Myocyte (in vitro differentiated cells): ENCODE measurements around the gene CLCN1. TPM values are rescaled to one million over a fixed set of nuclear protein-coding genes. Genes with fewer than 3 reads are reported as not detected.
"Not testable (repeated sequence)": the region's sequence is repeated elsewhere in the genome, so short reads cannot be mapped to it uniquely, and the experiment has no call there.

Source experiments
- DNase-seq: peaks from one replicate; pipeline ENCODE4 v3.0.0-alpha.2; 2012; ENCODE audit warnings: low read depth
- total RNA-seq: library from RNA; depleted of rRNA; stranded (reverse); fragments of >200 nt; gene quantifications from 2 replicates; pipeline ENCODE4 v1.2.3, GENCODE V29; 2014

CLCN1 gene
- total RNA-seq, 1 donor from 2014 or later: not detected

- no peak for DNase-seq
Observed at GRCh38 chr7:143383642-143383957, 67.7 kb downstream of the CLCN1 start.

GRCh38 chr7:143384148-143384547, 68.2 kb downstream of the CLCN1 start:
- peak; percentile 59 for DNase-seq

DNA sequence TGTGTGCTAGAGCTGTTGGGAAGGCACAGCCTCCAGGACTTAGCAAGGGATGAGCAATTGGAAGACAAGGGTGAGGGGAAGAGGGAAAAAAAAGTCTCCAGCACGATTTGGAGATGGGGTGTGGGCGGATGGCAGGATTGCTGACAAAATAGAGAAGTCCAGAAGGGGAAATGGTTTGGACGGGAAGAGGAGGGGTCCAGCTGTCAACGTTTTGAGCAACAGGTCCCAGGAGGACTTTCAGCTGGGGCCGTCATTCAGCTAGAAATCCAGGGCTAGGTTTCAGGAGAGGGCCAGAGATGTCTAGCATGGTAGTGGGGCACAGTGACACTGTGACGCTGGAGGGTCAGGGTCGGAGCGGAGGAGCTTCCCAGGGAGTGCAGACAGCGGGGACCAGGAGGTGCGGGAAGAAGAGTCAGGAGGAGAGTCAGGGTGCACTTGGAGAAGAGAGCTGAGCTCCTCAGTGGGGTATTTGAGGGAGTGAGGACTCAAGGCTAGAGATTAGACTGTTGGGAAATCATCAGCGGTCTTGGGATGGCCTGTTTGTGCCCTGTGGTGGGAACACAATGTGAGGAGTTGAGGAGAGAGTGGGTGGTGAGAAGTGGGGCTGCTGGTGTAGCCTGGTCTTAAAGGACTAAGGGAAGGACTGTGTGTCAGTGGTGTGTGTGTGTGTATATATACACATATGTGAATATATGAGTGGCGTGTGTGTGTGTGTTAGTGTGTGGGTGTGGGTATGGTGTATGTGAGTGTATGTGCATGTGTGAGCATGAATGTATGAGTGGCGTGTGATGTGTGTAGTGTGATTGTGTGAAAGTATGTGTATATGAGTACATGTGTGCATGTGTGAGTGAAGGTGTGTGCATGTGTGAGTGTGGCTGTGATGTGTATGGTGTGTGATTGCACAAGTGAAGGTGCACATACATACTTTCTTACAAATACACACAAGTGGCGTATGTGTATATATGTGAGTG, 69.0 kb downstream of the CLCN1 start:
- DNase-seq: peak; percentile 71

GRCh38 chr7:143385891-143386781, 70.2 kb downstream of the CLCN1 start:
- DNase-seq: no peak

DNA sequence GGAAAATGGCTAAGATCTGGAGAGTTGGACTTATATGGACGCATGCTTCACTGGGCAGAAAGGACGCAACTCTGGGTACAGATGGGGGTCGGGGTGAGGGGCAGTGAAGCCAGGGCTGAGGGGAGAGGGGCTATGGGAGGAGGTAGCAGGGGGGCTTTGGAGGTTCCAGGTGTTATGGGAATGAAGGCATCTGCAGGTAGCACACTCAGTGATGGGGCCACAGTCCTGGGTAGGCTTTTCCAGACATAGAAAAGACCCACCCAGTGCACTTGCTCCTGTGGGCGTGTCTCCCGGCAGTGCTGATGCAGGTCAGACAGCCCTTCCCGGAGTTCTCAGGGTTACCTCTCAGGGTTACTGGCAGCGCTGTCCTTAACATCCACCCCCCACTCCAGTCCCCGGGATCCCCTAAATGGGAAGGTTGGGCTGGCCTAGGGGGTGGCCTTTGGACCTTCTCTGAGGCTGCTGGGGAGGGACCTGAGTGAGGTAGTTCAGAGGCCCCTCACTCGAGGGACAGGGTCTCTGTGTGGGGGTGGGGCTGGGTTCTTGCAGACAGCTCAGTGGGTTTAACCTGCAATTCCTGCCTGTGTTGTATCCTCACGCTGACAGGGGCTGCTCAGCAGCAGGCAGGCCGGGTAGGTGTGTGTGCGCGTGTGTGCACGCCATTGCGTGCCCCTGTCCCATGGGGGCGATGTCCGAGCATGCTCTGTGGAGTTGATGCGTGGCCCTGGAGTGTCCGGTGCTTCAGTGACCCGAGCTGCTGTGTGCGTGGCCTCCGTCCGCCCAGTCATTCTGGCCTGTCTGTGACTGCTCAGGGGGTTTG, 71.5 kb downstream of the CLCN1 start:
- no peak for DNase-seq

DNA sequence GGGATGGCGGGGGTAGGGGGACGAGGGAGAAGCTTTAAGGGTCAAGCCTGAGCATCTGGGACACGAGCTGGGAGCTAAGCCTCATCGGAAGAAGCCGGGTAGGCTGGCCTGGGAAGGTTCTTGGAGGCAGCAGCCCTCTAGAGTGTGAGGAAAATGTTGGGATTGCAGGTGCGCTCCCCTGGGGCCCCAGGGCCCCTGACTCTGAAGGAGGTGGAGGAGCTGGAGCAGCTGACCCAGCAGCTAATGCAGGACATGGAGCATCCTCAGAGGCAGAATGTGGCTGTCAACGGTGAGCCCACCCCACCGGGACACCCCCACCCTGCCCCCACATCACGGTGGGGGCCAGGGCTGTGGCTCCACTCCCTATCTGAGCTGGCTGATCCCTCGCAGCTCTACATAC, 72.1 kb downstream of the CLCN1 start:
- no peak for DNase-seq

DNA sequence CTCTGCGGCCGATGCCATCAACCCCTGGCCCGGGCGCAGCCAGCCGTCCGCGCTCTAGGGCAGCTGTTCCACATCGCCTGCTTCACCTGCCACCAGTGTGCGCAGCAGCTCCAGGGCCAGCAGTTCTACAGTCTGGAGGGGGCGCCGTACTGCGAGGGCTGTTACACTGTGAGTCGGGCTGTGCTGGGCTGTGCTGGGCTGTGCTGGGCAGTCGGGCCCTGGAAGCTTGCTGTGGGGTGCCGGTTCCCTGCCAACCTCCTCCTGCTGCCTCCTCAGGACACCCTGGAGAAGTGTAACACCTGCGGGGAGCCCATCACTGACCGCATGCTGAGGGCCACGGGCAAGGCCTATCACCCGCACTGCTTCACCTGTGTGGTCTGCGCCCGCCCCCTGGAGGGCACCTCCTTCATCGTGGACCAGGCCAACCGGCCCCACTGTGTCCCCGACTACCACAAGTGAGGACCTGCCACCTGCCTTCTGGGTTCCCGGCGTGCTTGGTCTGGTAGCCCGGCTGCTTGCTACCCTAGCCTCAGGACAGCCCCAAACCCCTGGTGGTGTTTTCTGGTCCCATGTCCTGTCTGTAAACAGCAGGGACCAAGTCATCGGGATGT, 72.7 kb downstream of the CLCN1 start:
- no peak for DNase-seq

DNA sequence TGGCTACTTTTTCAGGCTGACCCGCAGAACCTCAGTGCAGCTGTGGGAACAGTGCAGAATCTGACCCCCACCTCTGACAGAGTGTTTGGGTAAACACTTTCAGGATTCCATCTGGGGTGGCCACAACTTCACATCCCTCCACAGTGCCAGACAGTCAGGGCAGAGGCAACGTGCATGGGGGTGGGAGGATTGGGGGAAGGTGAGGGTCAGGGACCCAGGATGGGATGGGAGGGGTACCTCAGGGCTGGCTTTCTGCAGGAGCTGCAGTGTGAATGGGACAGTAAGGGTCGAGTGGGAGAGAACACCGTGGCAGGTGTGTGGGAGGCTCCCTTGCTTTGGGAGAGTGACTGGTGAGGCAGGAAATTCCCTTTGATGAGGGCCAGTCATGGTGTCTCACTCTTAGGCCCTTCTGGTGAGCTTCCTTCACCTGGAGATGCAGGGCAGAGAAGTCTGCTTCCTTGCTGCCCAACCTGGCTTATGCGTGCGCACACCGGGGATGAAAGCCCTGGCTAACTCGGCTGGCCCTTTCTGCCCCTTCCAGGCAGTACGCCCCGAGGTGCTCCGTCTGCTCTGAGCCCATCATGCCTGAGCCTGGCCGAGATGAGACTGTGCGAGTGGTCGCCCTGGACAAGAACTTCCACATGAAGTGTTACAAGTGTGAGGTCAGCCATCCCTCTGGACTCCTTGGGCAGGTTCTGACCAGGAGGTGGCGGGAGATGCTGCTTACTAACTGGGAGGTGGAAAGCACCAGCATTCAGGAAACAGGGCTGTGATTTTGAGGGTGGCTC, 73.6 kb downstream of the CLCN1 start:
- DNase-seq: no peak

- DNase-seq: no peak
Observed at GRCh38 chr7:143390104-143390772, 74.3 kb downstream of the CLCN1 start.

DNA sequence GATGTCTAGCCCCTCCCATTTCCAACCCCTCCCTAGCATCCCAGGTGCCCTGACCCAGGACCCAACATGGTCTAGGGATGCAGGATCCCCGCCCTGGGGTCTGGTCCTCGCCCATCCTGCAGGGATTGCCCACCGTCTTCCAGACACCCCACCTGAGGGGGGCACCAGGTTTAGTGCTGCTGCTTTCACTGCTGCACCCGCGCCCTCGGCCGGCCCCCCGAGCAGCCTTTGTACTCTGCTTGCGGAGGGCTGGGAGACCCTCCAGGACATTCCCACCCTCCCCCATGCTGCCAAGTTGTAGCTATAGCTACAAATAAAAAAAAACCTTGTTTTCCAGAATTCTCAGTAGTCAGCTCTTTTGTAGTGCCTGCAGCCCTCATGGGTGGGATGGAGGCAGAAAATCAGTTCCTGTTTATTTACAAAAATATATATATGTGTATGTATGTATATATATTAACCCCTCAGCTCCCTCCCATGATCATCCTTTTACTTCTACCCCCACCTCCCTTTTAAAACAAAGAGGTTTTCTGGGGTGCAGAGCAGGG, 74.9 kb downstream of the CLCN1 start:
- no peak for DNase-seq

DNA sequence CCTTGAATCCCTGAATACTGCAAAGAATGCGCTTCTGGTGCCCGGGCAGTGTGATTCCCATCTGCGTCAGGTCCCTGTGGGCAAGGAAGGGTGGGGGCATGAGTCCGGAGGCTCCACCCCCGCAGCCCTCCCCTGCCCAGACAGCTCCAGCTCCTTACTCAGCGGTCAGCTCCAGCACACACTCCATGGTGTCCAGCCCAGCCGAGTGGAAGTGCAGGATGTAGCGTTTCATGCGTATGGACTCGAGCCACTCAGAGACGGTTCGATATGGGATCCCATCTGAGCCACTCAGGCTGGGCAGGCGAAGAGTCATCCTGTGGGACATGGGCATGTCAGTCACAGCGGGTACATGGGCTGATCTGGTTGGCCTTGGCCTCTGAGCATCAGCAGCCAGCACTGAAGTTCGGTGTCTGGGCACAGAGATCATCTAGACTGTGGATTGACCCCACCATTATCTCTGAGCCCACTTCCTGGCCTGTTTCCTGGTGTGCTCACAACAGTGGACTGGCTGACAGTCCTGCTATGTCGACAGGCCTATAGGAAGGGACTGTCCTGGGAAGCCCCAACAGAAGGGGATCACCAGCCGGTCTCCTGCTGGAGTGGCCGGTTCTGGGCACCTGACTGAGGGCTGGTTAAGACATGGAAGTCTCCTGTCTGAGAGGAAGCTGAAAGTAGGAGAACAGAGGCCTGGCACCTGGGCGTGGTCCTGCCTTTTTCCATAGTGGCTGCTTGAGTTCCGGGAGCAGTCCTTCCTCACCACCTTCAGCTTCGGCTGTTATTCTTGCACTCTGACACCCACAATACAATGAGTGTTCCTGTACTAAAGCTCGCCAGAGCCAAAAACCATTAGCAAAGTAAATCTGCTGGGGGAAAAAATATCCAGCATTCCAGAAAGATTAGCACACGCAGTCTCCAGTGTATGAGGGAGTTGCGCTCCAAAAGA, 75.8 kb downstream of the CLCN1 start:
- peak; percentile 69 for DNase-seq

- not testable (repeated sequence) for DNase-seq
Observed at GRCh38 chr7:143392427-143392826, 76.5 kb downstream of the CLCN1 start.

- no peak for DNase-seq
Observed at GRCh38 chr7:143392875-143393266, 77.0 kb downstream of the CLCN1 start.

- DNase-seq: no peak
Observed at GRCh38 chr7:143393267-143394041, 77.5 kb downstream of the CLCN1 start.

- DNase-seq: no peak
Observed at GRCh38 chr7:143394068-143394467, 78.2 kb downstream of the CLCN1 start.

DNA sequence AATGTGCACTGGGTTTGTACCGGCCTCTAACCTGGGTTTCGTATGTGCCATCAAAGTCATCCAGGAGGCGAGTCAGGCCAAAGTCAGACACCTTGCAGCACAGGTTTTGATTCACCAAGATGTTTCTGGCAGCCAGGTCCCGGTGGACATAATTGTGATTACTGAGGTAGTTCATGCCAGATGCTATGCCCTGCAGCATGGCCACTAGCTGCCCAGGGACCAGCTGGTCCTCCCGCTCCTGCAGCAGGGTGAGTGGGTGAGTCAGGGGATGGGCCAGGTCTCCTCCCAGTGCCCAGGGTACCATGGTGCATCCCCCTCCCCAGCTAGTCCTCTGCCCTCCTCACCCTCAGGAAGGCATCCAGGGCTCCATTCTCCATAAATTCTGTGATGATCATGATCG, 78.9 kb downstream of the CLCN1 start:
- no peak for DNase-seq
